ENCODE measurements around the gene NOL3. TPM values are rescaled to one million over a fixed set of nuclear protein-coding genes. Genes with fewer than 3 reads are reported as not detected.

Gene NOL3
- total and polyA plus RNA-seq, 2 of the 13 experiments (the other 11 are each of a cell fraction or from before 2014, with no cell fraction given): 5.7 to 20.5 TPM

DNA sequence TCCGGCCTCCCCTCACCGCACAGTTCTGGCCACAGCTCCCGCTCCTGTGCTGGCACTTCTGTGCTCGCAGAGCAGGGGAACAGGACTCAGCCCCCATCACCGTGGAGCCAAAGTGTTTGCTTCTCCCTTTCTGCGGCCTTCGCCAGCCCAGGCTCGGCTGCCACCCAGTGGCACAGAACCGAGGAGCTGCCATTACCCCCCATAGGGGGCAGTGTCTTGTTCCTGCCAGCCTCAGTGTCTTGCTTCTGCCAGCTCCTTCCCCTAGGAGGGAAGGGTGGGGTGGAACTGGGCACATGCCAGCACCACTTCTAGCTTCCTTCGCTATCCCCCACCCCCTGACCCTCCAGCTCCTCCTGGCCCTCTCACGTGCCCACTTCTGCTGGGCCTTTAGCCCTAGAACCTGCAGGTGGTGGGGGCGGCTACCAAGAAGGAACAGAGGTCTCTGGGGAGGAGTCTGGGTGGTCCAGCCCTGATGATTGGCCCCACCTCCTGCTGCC, 27.9 kb downstream of the NOL3 start:
- Histone ChIP-seq H3K27ac (ENCODE audit: extremely low read length, insufficient read depth, low read length) (peak overlapping the region; percentile 4), H3K36me3 (replicated peaks in 1 of 2; ENCODE audit: control insufficient read depth in 1 of 2, insufficient read depth in 2 of 2, low read length in 2 of 2) (peaks cover 53 to 79% of the 10 kb centered on the region in 2 experiments), H3K4me2 (ENCODE audit: low read depth, low read length) (no peak overlapping the region), H3K79me2 (ENCODE audit: insufficient read depth, low read length) (peaks cover 8% of the 10 kb centered on the region), H2AFZ (ENCODE audit: low read length) (no peak overlapping the region), H3K9ac (ENCODE audit: insufficient read depth, low read depth, low read length) (no peak overlapping the region), H3K4me1 (ENCODE audit: insufficient read depth, low read length) (peaks cover 11% of the 10 kb centered on the region), H3K9me3 (ENCODE audit: low read length) (no peaks in the 10 kb centered on the region), H3K27me3 (ENCODE audit: control insufficient read depth in 1 of 2, insufficient read depth in 2 of 2, low read length in 2 of 2) (no peaks in the 10 kb centered on the region), H4K20me1 (ENCODE audit: insufficient read depth, low read length) (no peaks in the 10 kb centered on the region), H3K4me3 (replicated peaks in 1 of 3; ENCODE audit: insufficient read depth in 1 of 3, low read depth in 2 of 3, low read length in 3 of 3) (no peak overlapping the region)
- intact Hi-C loops (cut with micrococcal nuclease; ENCODE audit: unreplicated experiment) (no loop called here), in situ Hi-C loops (cut with HindIII; ENCODE audit: extremely low pct_ligation_motif_present, low pct_unique_long_range_greater_than_20kb) (no loop called here)
- ATAC-seq: peak; percentile 25
- ChIA-PET POLR2A (interaction anchor here (0.9 to 1.8 kb wide), 6 partner anchors 8 to 49 kb away, joined by 3 to 7 read pairs (median 5); partner anchors contain the start of genes FHOD1, NOL3 and TMEM208), CTCF (ENCODE audit: low intra/inter-chr PET ratio, low total read pairs) (no interaction called here)
- 0 out of 2 replicates have a peak, but pooled peaks have one; percentile 16 for TF ChIP-seq KDM2A (CRISPR knock-in tag; IDR thresholded peaks at IDR 0.05; ENCODE audit: borderline replicate concordance, low read depth)
- no peak for TF ChIP-seq ATRX (CRISPR knock-in tag; IDR thresholded peaks at IDR 0.05; ENCODE audit: borderline replicate concordance)
- TF ChIP-seq RAD21 (CRISPR knock-in tag; IDR thresholded peaks at IDR 0.05): peak; percentile 47; the same call in 1 of the 2 replicates
- TF ChIP-seq, protein P1, sequence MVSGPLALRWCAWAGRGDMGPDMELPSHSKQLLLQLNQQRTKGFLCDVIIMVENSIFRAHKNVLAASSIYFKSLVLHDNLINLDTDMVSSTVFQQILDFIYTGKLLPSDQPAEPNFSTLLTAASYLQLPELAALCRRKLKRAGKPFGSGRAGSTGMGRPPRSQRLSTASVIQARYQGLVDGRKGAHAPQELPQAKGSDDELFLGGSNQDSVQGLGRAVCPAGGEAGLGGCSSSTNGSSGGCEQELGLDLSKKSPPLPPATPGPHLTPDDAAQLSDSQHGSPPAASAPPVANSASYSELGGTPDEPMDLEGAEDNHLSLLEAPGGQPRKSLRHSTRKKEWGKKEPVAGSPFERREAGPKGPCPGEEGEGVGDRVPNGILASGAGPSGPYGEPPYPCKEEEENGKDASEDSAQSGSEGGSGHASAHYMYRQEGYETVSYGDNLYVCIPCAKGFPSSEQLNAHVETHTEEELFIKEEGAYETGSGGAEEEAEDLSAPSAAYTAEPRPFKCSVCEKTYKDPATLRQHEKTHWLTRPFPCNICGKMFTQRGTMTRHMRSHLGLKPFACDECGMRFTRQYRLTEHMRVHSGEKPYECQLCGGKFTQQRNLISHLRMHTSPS (CRISPR knock-in tag; IDR thresholded peaks at IDR 0.05; ENCODE audit: low read depth): 0 out of 2 replicates have a peak, but pooled peaks have one; percentile 21
- TF ChIP-seq, protein P2, sequence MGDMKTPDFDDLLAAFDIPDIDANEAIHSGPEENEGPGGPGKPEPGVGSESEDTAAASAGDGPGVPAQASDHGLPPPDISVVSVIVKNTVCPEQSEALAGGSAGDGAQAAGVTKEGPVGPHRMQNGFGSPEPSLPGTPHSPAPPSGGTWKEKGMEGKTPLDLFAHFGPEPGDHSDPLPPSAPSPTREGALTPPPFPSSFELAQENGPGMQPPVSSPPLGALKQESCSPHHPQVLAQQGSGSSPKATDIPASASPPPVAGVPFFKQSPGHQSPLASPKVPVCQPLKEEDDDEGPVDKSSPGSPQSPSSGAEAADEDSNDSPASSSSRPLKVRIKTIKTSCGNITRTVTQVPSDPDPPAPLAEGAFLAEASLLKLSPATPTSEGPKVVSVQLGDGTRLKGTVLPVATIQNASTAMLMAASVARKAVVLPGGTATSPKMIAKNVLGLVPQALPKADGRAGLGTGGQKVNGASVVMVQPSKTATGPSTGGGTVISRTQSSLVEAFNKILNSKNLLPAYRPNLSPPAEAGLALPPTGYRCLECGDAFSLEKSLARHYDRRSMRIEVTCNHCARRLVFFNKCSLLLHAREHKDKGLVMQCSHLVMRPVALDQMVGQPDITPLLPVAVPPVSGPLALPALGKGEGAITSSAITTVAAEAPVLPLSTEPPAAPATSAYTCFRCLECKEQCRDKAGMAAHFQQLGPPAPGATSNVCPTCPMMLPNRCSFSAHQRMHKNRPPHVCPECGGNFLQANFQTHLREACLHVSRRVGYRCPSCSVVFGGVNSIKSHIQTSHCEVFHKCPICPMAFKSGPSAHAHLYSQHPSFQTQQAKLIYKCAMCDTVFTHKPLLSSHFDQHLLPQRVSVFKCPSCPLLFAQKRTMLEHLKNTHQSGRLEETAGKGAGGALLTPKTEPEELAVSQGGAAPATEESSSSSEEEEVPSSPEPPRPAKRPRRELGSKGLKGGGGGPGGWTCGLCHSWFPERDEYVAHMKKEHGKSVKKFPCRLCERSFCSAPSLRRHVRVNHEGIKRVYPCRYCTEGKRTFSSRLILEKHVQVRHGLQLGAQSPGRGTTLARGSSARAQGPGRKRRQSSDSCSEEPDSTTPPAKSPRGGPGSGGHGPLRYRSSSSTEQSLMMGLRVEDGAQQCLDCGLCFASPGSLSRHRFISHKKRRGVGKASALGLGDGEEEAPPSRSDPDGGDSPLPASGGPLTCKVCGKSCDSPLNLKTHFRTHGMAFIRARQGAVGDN (CRISPR knock-in tag; IDR thresholded peaks at IDR 0.05): peak; percentile 28; the same call in 1 of the 2 replicates
- TF ChIP-seq STAG1 (CRISPR knock-in tag; IDR thresholded peaks at IDR 0.05): peak; percentile 34
- peak; percentile 13; the same call in 1 of the 2 replicates for TF ChIP-seq ZNF768 (CRISPR knock-in tag; IDR thresholded peaks at IDR 0.05)
- peak; percentile 94 for TF ChIP-seq HNRNPL (IDR thresholded peaks at IDR 0.05; ENCODE audit: low read depth, low read length)
- peak; percentile 62 for TF ChIP-seq AGO2 (optimal IDR thresholded peaks at IDR 0.05; ENCODE audit: low read depth, low read length)
- TF ChIP-seq, protein P3, sequence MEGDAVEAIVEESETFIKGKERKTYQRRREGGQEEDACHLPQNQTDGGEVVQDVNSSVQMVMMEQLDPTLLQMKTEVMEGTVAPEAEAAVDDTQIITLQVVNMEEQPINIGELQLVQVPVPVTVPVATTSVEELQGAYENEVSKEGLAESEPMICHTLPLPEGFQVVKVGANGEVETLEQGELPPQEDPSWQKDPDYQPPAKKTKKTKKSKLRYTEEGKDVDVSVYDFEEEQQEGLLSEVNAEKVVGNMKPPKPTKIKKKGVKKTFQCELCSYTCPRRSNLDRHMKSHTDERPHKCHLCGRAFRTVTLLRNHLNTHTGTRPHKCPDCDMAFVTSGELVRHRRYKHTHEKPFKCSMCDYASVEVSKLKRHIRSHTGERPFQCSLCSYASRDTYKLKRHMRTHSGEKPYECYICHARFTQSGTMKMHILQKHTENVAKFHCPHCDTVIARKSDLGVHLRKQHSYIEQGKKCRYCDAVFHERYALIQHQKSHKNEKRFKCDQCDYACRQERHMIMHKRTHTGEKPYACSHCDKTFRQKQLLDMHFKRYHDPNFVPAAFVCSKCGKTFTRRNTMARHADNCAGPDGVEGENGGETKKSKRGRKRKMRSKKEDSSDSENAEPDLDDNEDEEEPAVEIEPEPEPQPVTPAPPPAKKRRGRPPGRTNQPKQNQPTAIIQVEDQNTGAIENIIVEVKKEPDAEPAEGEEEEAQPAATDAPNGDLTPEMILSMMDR (CRISPR knock-in tag; IDR thresholded peaks at IDR 0.05): peak; percentile 49
- 0 out of 2 replicates have a peak, but pooled peaks have one; percentile 27 for TF ChIP-seq NRL (CRISPR knock-in tag; IDR thresholded peaks at IDR 0.05; ENCODE audit: borderline replicate concordance)
- TF ChIP-seq TBX2 (CRISPR knock-in tag; IDR thresholded peaks at IDR 0.05; ENCODE audit: borderline replicate concordance): no peak
- TF ChIP-seq, protein P4, sequence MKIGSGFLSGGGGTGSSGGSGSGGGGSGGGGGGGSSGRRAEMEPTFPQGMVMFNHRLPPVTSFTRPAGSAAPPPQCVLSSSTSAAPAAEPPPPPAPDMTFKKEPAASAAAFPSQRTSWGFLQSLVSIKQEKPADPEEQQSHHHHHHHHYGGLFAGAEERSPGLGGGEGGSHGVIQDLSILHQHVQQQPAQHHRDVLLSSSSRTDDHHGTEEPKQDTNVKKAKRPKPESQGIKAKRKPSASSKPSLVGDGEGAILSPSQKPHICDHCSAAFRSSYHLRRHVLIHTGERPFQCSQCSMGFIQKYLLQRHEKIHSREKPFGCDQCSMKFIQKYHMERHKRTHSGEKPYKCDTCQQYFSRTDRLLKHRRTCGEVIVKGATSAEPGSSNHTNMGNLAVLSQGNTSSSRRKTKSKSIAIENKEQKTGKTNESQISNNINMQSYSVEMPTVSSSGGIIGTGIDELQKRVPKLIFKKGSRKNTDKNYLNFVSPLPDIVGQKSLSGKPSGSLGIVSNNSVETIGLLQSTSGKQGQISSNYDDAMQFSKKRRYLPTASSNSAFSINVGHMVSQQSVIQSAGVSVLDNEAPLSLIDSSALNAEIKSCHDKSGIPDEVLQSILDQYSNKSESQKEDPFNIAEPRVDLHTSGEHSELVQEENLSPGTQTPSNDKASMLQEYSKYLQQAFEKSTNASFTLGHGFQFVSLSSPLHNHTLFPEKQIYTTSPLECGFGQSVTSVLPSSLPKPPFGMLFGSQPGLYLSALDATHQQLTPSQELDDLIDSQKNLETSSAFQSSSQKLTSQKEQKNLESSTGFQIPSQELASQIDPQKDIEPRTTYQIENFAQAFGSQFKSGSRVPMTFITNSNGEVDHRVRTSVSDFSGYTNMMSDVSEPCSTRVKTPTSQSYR (CRISPR knock-in tag; IDR thresholded peaks at IDR 0.05; ENCODE audit: borderline replicate concordance): no peak
- BruUV-seq (replicated peaks): no TSS peak
- no peak for FAIRE-seq
- no peak for DNase-seq (ENCODE audit: low spot score)
- 92% methylated on average over 12 of the region's 12 CpGs for WGBS (ENCODE audit: low lambda C conversion rate)
